IMR-90 (cell line): Measurements from ENCODE around the gene TEX261. TPM values are rescaled to one million over a fixed set of nuclear protein-coding genes. Genes with fewer than 3 reads are reported as not detected.

Source experiments
- ATAC-seq: fragments of 200-7000 bp; cut with Tn5 transposase; 2 replicates; pipeline ENCODE4 v1.9.1; 2020; ENCODE audit warnings: low read depth, mild to moderate bottlenecking, moderate library complexity
- BruUV-seq: library from RNA; stranded (reverse); fragments of 400-500 nt; replicated peaks from 2 replicates; lab custom pipeline; 2021; lab: Mats Ljungman, UMichigan
- CTCF ChIA-PET: fragments of 300-600 bp; formaldehyde crosslinking; extraction: SDS; loops from one replicate; lab custom pipeline; 2021; ENCODE audit warnings: antibody characterized with exemption; lab: Yijun Ruan, JAX
- POLR2A ChIA-PET: fragments of 300-600 bp; sonication (Branson Sonifier 250); formaldehyde crosslinking; loops from one replicate; lab custom pipeline; 2022; ENCODE audit warnings: antibody characterized with exemption; ENCODE audit not compliant: unreplicated experiment; lab: Charles Lee
- DNase-seq: peaks from one replicate; pipeline ENCODE4 v3.0.0; 2013
- H2AFZ ChIP-seq: replicated peaks from 2 replicates; pipeline ENCODE3; 2013; ENCODE audit warnings: low read length, mild to moderate bottlenecking; ENCODE audit not compliant: poor library complexity
- H2AK5ac ChIP-seq: 2 replicates; pipeline ENCODE4 v1.6.1; 2013; ENCODE audit warnings: low read depth, low read length, inconsistent platforms
- H2AK9ac ChIP-seq: replicated peaks from 2 replicates; pipeline ENCODE3; 2013; ENCODE audit warnings: mild to moderate bottlenecking, low read depth, low read length, moderate library complexity; ENCODE audit not compliant: poor library complexity
- H2BK120ac ChIP-seq: 2 replicates; pipeline ENCODE4 v1.6.1; 2013; ENCODE audit warnings: low read depth, low read length, inconsistent platforms
- H2BK15ac ChIP-seq: 3 replicates; pipeline ENCODE4 v1.6.1; 2013; ENCODE audit warnings: low read depth, low read length, inconsistent platforms
- H2BK20ac ChIP-seq: 2 replicates; pipeline ENCODE4 v1.6.1; 2013; ENCODE audit warnings: low read depth, mild to moderate bottlenecking, inconsistent platforms, low read length, moderate library complexity
- H2BK5ac ChIP-seq: 2 replicates; pipeline ENCODE4 v1.6.1; 2013; ENCODE audit warnings: mild to moderate bottlenecking, low read depth, low read length, inconsistent platforms; ENCODE audit not compliant: poor library complexity, severe bottlenecking
- H3K14ac ChIP-seq: replicated peaks from 2 replicates; pipeline ENCODE4 v1.6.1; 2013; ENCODE audit warnings: low read depth, low read length, inconsistent platforms
- H3K18ac ChIP-seq: 2 replicates; pipeline ENCODE4 v1.6.1; 2013; ENCODE audit warnings: low read depth, low read length, control low read depth
- H3K23ac ChIP-seq: 2 replicates; pipeline ENCODE4 v1.6.1; 2013; ENCODE audit warnings: low read depth, low read length, inconsistent platforms
- H3K27ac ChIP-seq: 2 replicates; pipeline ENCODE4 v1.5.1; 2013; ENCODE audit warnings: mild to moderate bottlenecking, control low read depth, low read length; ENCODE audit not compliant: insufficient read depth
- H3K27me3 ChIP-seq: 2 replicates; pipeline ENCODE4 v1.6.1; 2013; ENCODE audit warnings: low read length; ENCODE audit not compliant: control insufficient read depth, insufficient read depth
- H3K36me3 ChIP-seq: 2 replicates; pipeline ENCODE4 v1.6.1; 2013; ENCODE audit warnings: low read length, mixed read lengths; ENCODE audit not compliant: control insufficient read depth, insufficient read depth
- H3K4ac ChIP-seq: 2 replicates; pipeline ENCODE4 v1.6.1; 2013; ENCODE audit warnings: low read depth, low read length, inconsistent platforms
- H3K4me1 ChIP-seq: 2 replicates; pipeline ENCODE4 v1.6.1; 2013; ENCODE audit warnings: low read length, mixed read lengths; ENCODE audit not compliant: control insufficient read depth, insufficient read depth
- H3K4me2 ChIP-seq: 2 replicates; pipeline ENCODE4 v1.6.1; 2013; ENCODE audit warnings: low read depth, mild to moderate bottlenecking, control low read depth, low read length, moderate library complexity
- H3K4me3 ChIP-seq: 2 replicates; pipeline ENCODE4 v1.5.1; 2013; ENCODE audit warnings: low read depth, mild to moderate bottlenecking, control low read depth, low read length, moderate library complexity; ENCODE audit not compliant: insufficient read depth
- H3K56ac ChIP-seq: 2 replicates; pipeline ENCODE4 v1.6.1; 2013; ENCODE audit warnings: low read length, inconsistent platforms; ENCODE audit not compliant: insufficient read depth; ENCODE audit errors: extremely low read depth
- H3K79me1 ChIP-seq, 2 experiments: 2 replicates each; pipeline ENCODE4 v1.6.1; 2013; ENCODE audit warnings: low read length in 2 of 2, inconsistent platforms in 1 of 2, low read depth in 1 of 2
- H3K9ac ChIP-seq: 2 replicates; pipeline ENCODE4 v1.6.1; 2013; ENCODE audit warnings: low read depth, low read length, control low read depth
- H3K9me1 ChIP-seq: 2 replicates; pipeline ENCODE4 v1.6.1; 2013; ENCODE audit warnings: low read length, inconsistent platforms; ENCODE audit not compliant: insufficient read depth
- H3K9me3 ChIP-seq: 2 replicates; pipeline ENCODE4 v1.6.1; 2013; ENCODE audit warnings: low read length; ENCODE audit not compliant: control insufficient read depth, insufficient read depth
- H4K20me1 ChIP-seq: 2 replicates; pipeline ENCODE4 v1.6.1; 2013; ENCODE audit warnings: low read length, inconsistent platforms; ENCODE audit not compliant: insufficient read depth
- H4K5ac ChIP-seq: 2 replicates; pipeline ENCODE4 v1.6.1; 2013; ENCODE audit warnings: mild to moderate bottlenecking, low read depth, low read length, control low read depth
- H4K8ac ChIP-seq, 2 experiments: 2 replicates each; pipeline ENCODE4 v1.6.1; 2013; ENCODE audit warnings: low read depth in 2 of 2, low read length in 2 of 2, control low read depth in 1 of 2, inconsistent platforms in 1 of 2
- H4K91ac ChIP-seq: 2 replicates; pipeline ENCODE4 v1.6.1; 2013; ENCODE audit warnings: low read depth, low read length, inconsistent platforms; ENCODE audit not compliant: insufficient read depth
- BHLHE40 ChIP-seq: fragments of 150-350 bp; IDR thresholded peaks from 2 replicates; pipeline ENCODE4 v1.6.1; 2016; ENCODE audit warnings: mild to moderate bottlenecking, low read depth, low read length
- CEBPB ChIP-seq: IDR thresholded peaks from 2 replicates; pipeline ENCODE4 v1.6.1; 2012; ENCODE audit warnings: low read depth, low read length, improper control_type of control experiment
- CHD1 ChIP-seq: IDR thresholded peaks from 2 replicates; pipeline ENCODE4 v1.6.1; 2012; ENCODE audit warnings: low read depth, low read length, improper control_type of control experiment
- FOS ChIP-seq: fragments of 150-350 bp; IDR thresholded peaks from 2 replicates; pipeline ENCODE4 v1.6.1; 2016; ENCODE audit warnings: low read depth, low read length
- MAFK ChIP-seq: IDR thresholded peaks from 2 replicates; pipeline ENCODE4 v1.6.1; 2012; ENCODE audit warnings: low read depth, low read length, improper control_type of control experiment
- MAZ ChIP-seq: IDR thresholded peaks from 2 replicates; pipeline ENCODE4 v1.6.1; 2012; ENCODE audit warnings: low read depth, mild to moderate bottlenecking, low read length, improper control_type of control experiment, moderate library complexity, borderline replicate concordance
- MXI1 ChIP-seq: IDR thresholded peaks from 2 replicates; pipeline ENCODE4 v1.6.1; 2012; ENCODE audit warnings: low read depth, mild to moderate bottlenecking, low read length, moderate library complexity, borderline replicate concordance
- NFE2L2 ChIP-seq: fragments of 150-350 bp; IDR thresholded peaks from 2 replicates; pipeline ENCODE4 v1.6.1; 2016; ENCODE audit warnings: low read depth, mild to moderate bottlenecking, low read length
- POLR2A ChIP-seq: IDR thresholded peaks from 2 replicates; pipeline ENCODE4 v1.6.1; 2012; ENCODE audit warnings: mild to moderate bottlenecking, low read depth, low read length
- RAD21 ChIP-seq: IDR thresholded peaks from 2 replicates; pipeline ENCODE4 v1.6.1; 2012; ENCODE audit warnings: low read length, improper control_type of control experiment
- RCOR1 ChIP-seq: IDR thresholded peaks from 2 replicates; pipeline ENCODE4 v1.6.1; 2012; ENCODE audit warnings: mild to moderate bottlenecking, low read length, improper control_type of control experiment; ENCODE audit not compliant: insufficient replicate concordance
- RFX5 ChIP-seq: IDR thresholded peaks from 2 replicates; pipeline ENCODE4 v1.8.0; 2012; ENCODE audit warnings: low read depth, mild to moderate bottlenecking, low read length, moderate library complexity
- SMC3 ChIP-seq: fragments of 150-350 bp; IDR thresholded peaks from 2 replicates; pipeline ENCODE4 v1.6.1; 2016; ENCODE audit warnings: low read depth, mild to moderate bottlenecking, antibody characterized with exemption, low read length, moderate library complexity
- WGBS, 2 experiments: methylation state at CpG; one replicate each; pipeline versions ENCODE4 v1.1.5 to v1.1.7; 2013; ENCODE audit warnings: missing lambda C conversion rate in 2 of 2; ENCODE audit not compliant: insufficient read length in 1 of 2; ENCODE audit errors: extremely low coverage in 2 of 2; 5-methylcytosine and 5-hydroxymethylcytosine counted together
- dilution Hi-C: fragments of 300-500 bp; cut with HindIII; formaldehyde crosslinking; loops from one replicate; pipeline ENCODE4 v1.14.3; 2018; ENCODE audit warnings: low sequenced_read_pairs; ENCODE audit not compliant: unreplicated experiment
- in situ Hi-C: fragments of 300-500 bp; cut with MboI; formaldehyde crosslinking; loops from 3 replicates; pipeline ENCODE4 v1.14.3; 2019; ENCODE audit warnings: low sequenced_read_pairs, inconsistent platforms, mixed read lengths
- intact Hi-C: fragments of 100-400 bp; cut with micrococcal nuclease; formaldehyde crosslinking; loops from 2 replicates; pipeline ENCODE4 v1.10.0; 2022
- polyA plus RNA-seq, 3 experiments: library from polyadenylated mRNA; depleted of rRNA; stranded (reverse); fragments of >200 nt; gene quantifications; 2 replicates each; pipeline ENCODE4 v1.2.3, GENCODE V29; 2012; ENCODE audit warnings: low replicate concordance in 1 of 3
- total RNA-seq: library from RNA; depleted of rRNA; stranded (reverse); fragments of >200 nt; gene quantifications from 2 replicates; pipeline ENCODE4 v1.2.3, GENCODE V29; 2012
- TF ChIP-seq, protein P1 (sequence below): fragments of 150-350 bp; IDR thresholded peaks from 2 replicates; pipeline ENCODE4 v1.6.1; 2017; ENCODE audit warnings: mild to moderate bottlenecking, antibody characterized with exemption, low read length, low read depth
- TF ChIP-seq, protein P2 (sequence below): fragments of 150-350 bp; IDR thresholded peaks from 2 replicates; pipeline ENCODE4 v1.6.1; 2016; ENCODE audit warnings: low read depth, mild to moderate bottlenecking, low read length, moderate library complexity, borderline replicate concordance
- TF ChIP-seq, protein P3 (sequence below): conservative IDR thresholded peaks from 2 replicates; pipeline ENCODE4 v1.5.1; 2012; ENCODE audit warnings: mild to moderate bottlenecking, low read depth, low read length, improper control_type of control experiment

The TEX261 gene
- total and polyA plus RNA-seq, 2 of the 4 experiments (the other 2 are of a cell fraction) = 26.3 to 69.8 TPM

DNA sequence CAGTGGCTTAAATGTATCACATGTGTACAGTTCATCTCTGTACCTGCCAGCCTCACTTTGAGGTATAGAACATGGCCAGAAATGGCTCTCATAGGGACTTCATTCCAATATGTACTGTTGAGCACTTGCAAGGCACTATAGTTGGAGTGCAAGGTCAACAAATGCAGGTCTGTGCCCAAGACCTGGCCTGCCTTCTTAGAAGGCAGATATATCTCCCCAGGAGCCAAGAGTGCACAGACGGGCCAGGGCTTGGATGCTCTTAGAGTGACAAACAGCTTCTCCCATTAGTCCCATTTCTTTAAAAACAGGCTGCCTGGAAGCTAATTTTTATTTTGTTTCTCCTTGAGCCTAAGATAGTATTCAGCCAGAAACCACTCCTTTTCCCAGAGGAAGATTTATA is 7.3 kb downstream of the TEX261 start:
- Histone ChIP-seq H3K9me1 (no peaks in the 10 kb centered on the region), H3K79me1 (peaks cover 5 to 12% of the 10 kb centered on the region in 2 experiments), H2BK5ac (no peak overlapping the region), H3K14ac (no peak overlapping the region), H3K4me3 (no peak overlapping the region), H2BK15ac (no peak overlapping the region), H4K5ac (no peak overlapping the region), H3K9me3 (no peaks in the 10 kb centered on the region), H2BK120ac (no peak overlapping the region), H4K8ac (no peak overlapping the region), H4K91ac (no peak overlapping the region), H2BK20ac (no peak overlapping the region), H3K4me1 (no peaks in the 10 kb centered on the region), H3K18ac (no peak overlapping the region), H3K56ac (no peak overlapping the region), H2AFZ (no peak overlapping the region), H3K4ac (no peak overlapping the region), H4K20me1 (peaks cover 10% of the 10 kb centered on the region), H2AK9ac (no peak overlapping the region), H3K4me2 (no peak overlapping the region), H2AK5ac (no peak overlapping the region), H3K36me3 (peaks cover 48% of the 10 kb centered on the region), H3K27ac (no peak overlapping the region), H3K9ac (no peak overlapping the region), H3K27me3 (no peaks in the 10 kb centered on the region), H3K23ac (no peak overlapping the region)
- no peak for ATAC-seq
- dilution Hi-C loops = no loop called here
- BruUV-seq = TSS peak; percentile 67
- intact Hi-C loops = no loop called here
- ChIA-PET POLR2A (no interaction called here), CTCF (no interaction called here)
- DNase-seq = no peak
- TF ChIP-seq RAD21 (no peak), RCOR1 (no peak), FOS (no peak), POLR2A (no peak), MAZ (no peak), BHLHE40 (no peak), SMC3 (no peak), NFE2L2 (no peak), RFX5 (no peak), CHD1 (no peak), CEBPB (no peak), MXI1 (no peak), MAFK (no peak)
- TF ChIP-seq, protein P1, sequence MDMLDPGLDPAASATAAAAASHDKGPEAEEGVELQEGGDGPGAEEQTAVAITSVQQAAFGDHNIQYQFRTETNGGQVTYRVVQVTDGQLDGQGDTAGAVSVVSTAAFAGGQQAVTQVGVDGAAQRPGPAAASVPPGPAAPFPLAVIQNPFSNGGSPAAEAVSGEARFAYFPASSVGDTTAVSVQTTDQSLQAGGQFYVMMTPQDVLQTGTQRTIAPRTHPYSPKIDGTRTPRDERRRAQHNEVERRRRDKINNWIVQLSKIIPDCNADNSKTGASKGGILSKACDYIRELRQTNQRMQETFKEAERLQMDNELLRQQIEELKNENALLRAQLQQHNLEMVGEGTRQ = no peak
- TF ChIP-seq, protein P2, sequence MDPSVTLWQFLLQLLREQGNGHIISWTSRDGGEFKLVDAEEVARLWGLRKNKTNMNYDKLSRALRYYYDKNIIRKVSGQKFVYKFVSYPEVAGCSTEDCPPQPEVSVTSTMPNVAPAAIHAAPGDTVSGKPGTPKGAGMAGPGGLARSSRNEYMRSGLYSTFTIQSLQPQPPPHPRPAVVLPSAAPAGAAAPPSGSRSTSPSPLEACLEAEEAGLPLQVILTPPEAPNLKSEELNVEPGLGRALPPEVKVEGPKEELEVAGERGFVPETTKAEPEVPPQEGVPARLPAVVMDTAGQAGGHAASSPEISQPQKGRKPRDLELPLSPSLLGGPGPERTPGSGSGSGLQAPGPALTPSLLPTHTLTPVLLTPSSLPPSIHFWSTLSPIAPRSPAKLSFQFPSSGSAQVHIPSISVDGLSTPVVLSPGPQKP = no peak
- TF ChIP-seq, protein P3, sequence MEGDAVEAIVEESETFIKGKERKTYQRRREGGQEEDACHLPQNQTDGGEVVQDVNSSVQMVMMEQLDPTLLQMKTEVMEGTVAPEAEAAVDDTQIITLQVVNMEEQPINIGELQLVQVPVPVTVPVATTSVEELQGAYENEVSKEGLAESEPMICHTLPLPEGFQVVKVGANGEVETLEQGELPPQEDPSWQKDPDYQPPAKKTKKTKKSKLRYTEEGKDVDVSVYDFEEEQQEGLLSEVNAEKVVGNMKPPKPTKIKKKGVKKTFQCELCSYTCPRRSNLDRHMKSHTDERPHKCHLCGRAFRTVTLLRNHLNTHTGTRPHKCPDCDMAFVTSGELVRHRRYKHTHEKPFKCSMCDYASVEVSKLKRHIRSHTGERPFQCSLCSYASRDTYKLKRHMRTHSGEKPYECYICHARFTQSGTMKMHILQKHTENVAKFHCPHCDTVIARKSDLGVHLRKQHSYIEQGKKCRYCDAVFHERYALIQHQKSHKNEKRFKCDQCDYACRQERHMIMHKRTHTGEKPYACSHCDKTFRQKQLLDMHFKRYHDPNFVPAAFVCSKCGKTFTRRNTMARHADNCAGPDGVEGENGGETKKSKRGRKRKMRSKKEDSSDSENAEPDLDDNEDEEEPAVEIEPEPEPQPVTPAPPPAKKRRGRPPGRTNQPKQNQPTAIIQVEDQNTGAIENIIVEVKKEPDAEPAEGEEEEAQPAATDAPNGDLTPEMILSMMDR = no peak
- WGBS, 2 experiments = no CpG with 5 or more reads among the region's 1 CpG
- in situ Hi-C loops = loop anchor here (10.0 kb wide), 1 partner anchor 693 kb away; the partner anchor contains the start of gene SNRPG
